ENCODE measurements around the gene TIAL1. TPM values are rescaled to one million over a fixed set of nuclear protein-coding genes. Genes with fewer than 3 reads are reported as not detected.

TIAL1 gene
- total and polyA plus RNA-seq, 2 experiments from 2014 or later = 92.6 to 131 TPM

DNA sequence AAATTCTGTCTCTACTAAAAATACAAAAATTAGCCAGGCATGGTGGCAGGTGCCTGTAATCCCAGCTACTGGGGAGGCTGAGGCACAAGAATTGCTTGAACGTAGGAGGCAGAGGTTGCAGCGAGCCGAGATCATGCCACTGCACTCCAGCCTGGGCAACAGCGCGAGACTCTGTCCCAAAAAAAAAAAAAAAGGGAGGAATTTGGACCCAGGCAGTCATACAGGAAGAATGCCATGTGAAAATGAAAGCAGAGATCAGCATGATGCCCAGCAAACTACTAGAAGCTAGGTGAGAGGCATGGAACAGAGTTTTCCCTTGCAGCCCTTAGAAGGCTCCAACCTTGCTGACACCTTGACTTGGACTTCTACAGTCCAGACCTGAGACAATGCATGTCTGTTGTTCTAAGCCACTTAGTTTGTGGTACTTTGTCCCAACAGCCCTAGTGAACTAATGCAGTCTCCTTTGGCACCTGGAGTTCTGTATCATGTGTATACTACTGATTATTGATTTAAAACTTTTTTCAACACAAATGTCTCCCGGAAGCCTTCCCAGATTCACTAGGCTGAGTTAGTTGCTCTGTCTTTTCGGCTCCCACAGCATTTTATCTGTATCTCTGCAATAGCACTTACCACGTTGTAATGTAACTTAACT is 44.2 kb upstream of the TIAL1 start:
- Histone ChIP-seq H3K4me2 (no peak overlapping the region), H2AFZ (peak overlapping the region; percentile 59; the same call in 1 of the 2 replicates), H3K4me1 (ENCODE audit: insufficient read depth) (no peaks in the 10 kb centered on the region), H3K9me2 (ENCODE audit: insufficient read depth) (no peaks in the 10 kb centered on the region), H3K79me2 (replicated peaks; ENCODE audit: insufficient read depth) (no peaks in the 10 kb centered on the region), H3F3A (replicated peaks; ENCODE audit: low read depth) (no peaks in the 10 kb centered on the region), H4K20me1 (replicated peaks; ENCODE audit: insufficient read depth) (no peaks in the 10 kb centered on the region), H3K27ac (ENCODE audit: low read depth) (no peak overlapping the region), H3K36me3 (ENCODE audit: insufficient read depth) (no peaks in the 10 kb centered on the region), H3K4me3 (no peak overlapping the region), H3K27me3 (ENCODE audit: insufficient read depth) (no peaks in the 10 kb centered on the region)
- no peak for ATAC-seq
- TF ChIP-seq POLR2AphosphoS5 (IDR thresholded peaks at IDR 0.05; ENCODE audit: low read depth) = no peak
- TF ChIP-seq ZNF114 (CRISPR knock-in tag; IDR thresholded peaks at IDR 0.05) = no peak
- TF ChIP-seq NANOG (IDR thresholded peaks at IDR 0.05; ENCODE audit: borderline replicate concordance) = no peak
- TF ChIP-seq JUNB (IDR thresholded peaks at IDR 0.05; ENCODE audit: unreplicated experiment) = no peak
- TF ChIP-seq STAT1 (IDR thresholded peaks at IDR 0.05; ENCODE audit: unreplicated experiment) = no peak
- TF ChIP-seq, protein P1, sequence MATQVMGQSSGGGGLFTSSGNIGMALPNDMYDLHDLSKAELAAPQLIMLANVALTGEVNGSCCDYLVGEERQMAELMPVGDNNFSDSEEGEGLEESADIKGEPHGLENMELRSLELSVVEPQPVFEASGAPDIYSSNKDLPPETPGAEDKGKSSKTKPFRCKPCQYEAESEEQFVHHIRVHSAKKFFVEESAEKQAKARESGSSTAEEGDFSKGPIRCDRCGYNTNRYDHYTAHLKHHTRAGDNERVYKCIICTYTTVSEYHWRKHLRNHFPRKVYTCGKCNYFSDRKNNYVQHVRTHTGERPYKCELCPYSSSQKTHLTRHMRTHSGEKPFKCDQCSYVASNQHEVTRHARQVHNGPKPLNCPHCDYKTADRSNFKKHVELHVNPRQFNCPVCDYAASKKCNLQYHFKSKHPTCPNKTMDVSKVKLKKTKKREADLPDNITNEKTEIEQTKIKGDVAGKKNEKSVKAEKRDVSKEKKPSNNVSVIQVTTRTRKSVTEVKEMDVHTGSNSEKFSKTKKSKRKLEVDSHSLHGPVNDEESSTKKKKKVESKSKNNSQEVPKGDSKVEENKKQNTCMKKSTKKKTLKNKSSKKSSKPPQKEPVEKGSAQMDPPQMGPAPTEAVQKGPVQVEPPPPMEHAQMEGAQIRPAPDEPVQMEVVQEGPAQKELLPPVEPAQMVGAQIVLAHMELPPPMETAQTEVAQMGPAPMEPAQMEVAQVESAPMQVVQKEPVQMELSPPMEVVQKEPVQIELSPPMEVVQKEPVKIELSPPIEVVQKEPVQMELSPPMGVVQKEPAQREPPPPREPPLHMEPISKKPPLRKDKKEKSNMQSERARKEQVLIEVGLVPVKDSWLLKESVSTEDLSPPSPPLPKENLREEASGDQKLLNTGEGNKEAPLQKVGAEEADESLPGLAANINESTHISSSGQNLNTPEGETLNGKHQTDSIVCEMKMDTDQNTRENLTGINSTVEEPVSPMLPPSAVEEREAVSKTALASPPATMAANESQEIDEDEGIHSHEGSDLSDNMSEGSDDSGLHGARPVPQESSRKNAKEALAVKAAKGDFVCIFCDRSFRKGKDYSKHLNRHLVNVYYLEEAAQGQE (IDR thresholded peaks at IDR 0.05; ENCODE audit: unreplicated experiment) = no peak
- DNase-seq (ENCODE audit: low spot score) = no peak
- no peak overlapping the region for H3K4me3 Mint-ChIP-seq
- no peaks in the 10 kb centered on the region for H3K27me3 Mint-ChIP-seq (ENCODE audit: insufficient read depth, low read depth, poor library complexity)
- H3K36me3 Mint-ChIP-seq (ENCODE audit: low read depth) = peaks cover 5% of the 10 kb centered on the region; the same call in 1 of the 3 replicates
- H3K9me3 Mint-ChIP-seq = peaks cover 14% of the 10 kb centered on the region
- H3K4me1 Mint-ChIP-seq = peaks cover 5% of the 10 kb centered on the region; the same call in 1 of the 3 replicates
- no peak overlapping the region for H3K27ac Mint-ChIP-seq

DNA sequence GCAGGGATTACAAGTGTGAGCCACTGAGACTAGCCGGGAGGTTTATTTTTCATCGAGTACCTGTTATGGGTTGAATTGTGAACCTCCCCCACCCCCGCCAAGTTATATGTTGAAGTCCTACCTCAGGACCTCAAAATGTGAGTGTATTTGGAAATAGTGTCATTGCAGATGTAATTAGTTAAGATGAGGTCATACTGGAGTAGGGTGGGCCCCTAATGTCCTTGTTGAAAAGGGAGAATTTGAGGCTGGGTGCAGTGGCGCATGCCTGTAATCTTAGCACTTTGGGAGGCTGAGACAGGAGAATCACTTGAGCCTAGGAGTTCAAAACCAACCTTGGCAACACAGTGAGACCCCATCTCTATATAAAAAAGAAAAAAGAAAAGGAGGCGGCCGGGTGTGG is 43.6 kb upstream of the TIAL1 start:
- Histone ChIP-seq H3K79me2 (replicated peaks; ENCODE audit: insufficient read depth) (no peaks in the 10 kb centered on the region), H3K4me2 (no peak overlapping the region), H3K27ac (ENCODE audit: low read depth) (no peak overlapping the region), H3K27me3 (ENCODE audit: insufficient read depth) (no peaks in the 10 kb centered on the region), H3K4me1 (ENCODE audit: insufficient read depth) (no peaks in the 10 kb centered on the region), H2AFZ (no peak overlapping the region), H3K9me2 (ENCODE audit: insufficient read depth) (no peaks in the 10 kb centered on the region), H3F3A (replicated peaks; ENCODE audit: low read depth) (no peaks in the 10 kb centered on the region), H4K20me1 (replicated peaks; ENCODE audit: insufficient read depth) (no peaks in the 10 kb centered on the region), H3K36me3 (ENCODE audit: insufficient read depth) (no peaks in the 10 kb centered on the region), H3K4me3 (no peak overlapping the region)
- no peak overlapping the region for H3K4me3 Mint-ChIP-seq
- no peaks in the 10 kb centered on the region for H3K27me3 Mint-ChIP-seq (ENCODE audit: insufficient read depth, low read depth, poor library complexity)
- H3K36me3 Mint-ChIP-seq (ENCODE audit: low read depth) = peaks cover 5% of the 10 kb centered on the region; the same call in 1 of the 3 replicates
- peaks cover 5% of the 10 kb centered on the region; the same call in 1 of the 3 replicates for H3K4me1 Mint-ChIP-seq
- H3K27ac Mint-ChIP-seq = no peak overlapping the region
- ATAC-seq (no peak), DNase-seq (ENCODE audit: low spot score) (no peak)
- H3K9me3 Mint-ChIP-seq = peaks cover 8% of the 10 kb centered on the region
- TF ChIP-seq, protein P2, sequence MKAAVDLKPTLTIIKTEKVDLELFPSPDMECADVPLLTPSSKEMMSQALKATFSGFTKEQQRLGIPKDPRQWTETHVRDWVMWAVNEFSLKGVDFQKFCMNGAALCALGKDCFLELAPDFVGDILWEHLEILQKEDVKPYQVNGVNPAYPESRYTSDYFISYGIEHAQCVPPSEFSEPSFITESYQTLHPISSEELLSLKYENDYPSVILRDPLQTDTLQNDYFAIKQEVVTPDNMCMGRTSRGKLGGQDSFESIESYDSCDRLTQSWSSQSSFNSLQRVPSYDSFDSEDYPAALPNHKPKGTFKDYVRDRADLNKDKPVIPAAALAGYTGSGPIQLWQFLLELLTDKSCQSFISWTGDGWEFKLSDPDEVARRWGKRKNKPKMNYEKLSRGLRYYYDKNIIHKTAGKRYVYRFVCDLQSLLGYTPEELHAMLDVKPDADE (IDR thresholded peaks at IDR 0.05) = no peak
- TF ChIP-seq ZNF331 (CRISPR knock-in tag; IDR thresholded peaks at IDR 0.05; ENCODE audit: low read depth) (no peak), ZNF114 (CRISPR knock-in tag; IDR thresholded peaks at IDR 0.05) (no peak), JUNB (IDR thresholded peaks at IDR 0.05; ENCODE audit: unreplicated experiment) (no peak), EZH2 (IDR thresholded peaks at IDR 0.05; ENCODE audit: low read depth, unreplicated experiment) (no peak), STAT1 (IDR thresholded peaks at IDR 0.05; ENCODE audit: unreplicated experiment) (no peak)
- TF ChIP-seq, protein P3, sequence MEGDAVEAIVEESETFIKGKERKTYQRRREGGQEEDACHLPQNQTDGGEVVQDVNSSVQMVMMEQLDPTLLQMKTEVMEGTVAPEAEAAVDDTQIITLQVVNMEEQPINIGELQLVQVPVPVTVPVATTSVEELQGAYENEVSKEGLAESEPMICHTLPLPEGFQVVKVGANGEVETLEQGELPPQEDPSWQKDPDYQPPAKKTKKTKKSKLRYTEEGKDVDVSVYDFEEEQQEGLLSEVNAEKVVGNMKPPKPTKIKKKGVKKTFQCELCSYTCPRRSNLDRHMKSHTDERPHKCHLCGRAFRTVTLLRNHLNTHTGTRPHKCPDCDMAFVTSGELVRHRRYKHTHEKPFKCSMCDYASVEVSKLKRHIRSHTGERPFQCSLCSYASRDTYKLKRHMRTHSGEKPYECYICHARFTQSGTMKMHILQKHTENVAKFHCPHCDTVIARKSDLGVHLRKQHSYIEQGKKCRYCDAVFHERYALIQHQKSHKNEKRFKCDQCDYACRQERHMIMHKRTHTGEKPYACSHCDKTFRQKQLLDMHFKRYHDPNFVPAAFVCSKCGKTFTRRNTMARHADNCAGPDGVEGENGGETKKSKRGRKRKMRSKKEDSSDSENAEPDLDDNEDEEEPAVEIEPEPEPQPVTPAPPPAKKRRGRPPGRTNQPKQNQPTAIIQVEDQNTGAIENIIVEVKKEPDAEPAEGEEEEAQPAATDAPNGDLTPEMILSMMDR (conservative IDR thresholded peaks at IDR 0.05; ENCODE audit: low read depth in 2 of 2) = no peak
